Cardiac muscle cell (in vitro differentiated cells and primary cell): ENCODE data around the gene GAL3ST2. TPM values are rescaled to one million over a fixed set of nuclear protein-coding genes. Genes with fewer than 3 reads are reported as not detected.

ENCODE experiments used
- DNase-seq, 2 donors: peaks; one replicate each; pipeline versions ENCODE4 v3.0.0 to v3.0.0-alpha.2; 2010 to 2017; ENCODE audit warnings: low read depth in 1 of 2, low spot score in 1 of 2
- H3K27ac ChIP-seq: fragments of 200-600 bp; sonication (generic); 2 replicates; pipeline ENCODE4 v1.5.1; 2016
- H3K27me3 ChIP-seq: fragments of 200-600 bp; sonication (generic); 2 replicates; pipeline ENCODE4 v1.6.0; 2016; ENCODE audit warnings: control low read depth
- H3K36me3 ChIP-seq: fragments of 200-600 bp; sonication (generic); 2 replicates; pipeline ENCODE4 v1.5.1; 2016; ENCODE audit warnings: control low read depth
- H3K4me1 ChIP-seq: fragments of 200-600 bp; sonication (generic); 2 replicates; pipeline ENCODE4 v1.8.1; 2017; ENCODE audit warnings: low read depth, mild to moderate bottlenecking, mixed run types
- H3K4me3 ChIP-seq: fragments of 200-600 bp; sonication (generic); 2 replicates; pipeline ENCODE4 v1.5.1; 2016; ENCODE audit warnings: mild to moderate bottlenecking
- H3K9me3 ChIP-seq: fragments of 200-600 bp; sonication (generic); 2 replicates; pipeline ENCODE4 v1.5.1; 2017; ENCODE audit warnings: low read depth, mild to moderate bottlenecking, control low read depth
- CTCF ChIP-seq: IDR thresholded peaks from 2 replicates; pipeline ENCODE4 v1.5.1; 2012; ENCODE audit warnings: low read depth, mild to moderate bottlenecking, low read length
- polyA plus RNA-seq: library from polyadenylated mRNA; unstranded; fragments of >200 nt; fragmentation: Nextera tagmentation; extraction: Ambion mirVana; gene quantifications from 2 replicates; pipeline ENCODE4 v1.2.1, GENCODE V29; 2016
- total RNA-seq: library from RNA; depleted of rRNA; stranded (reverse); fragments of >200 nt; gene quantifications from 2 replicates; pipeline ENCODE4 v1.2.3, GENCODE V29; 2016

GAL3ST2 gene
- total and polyA plus RNA-seq, 2 experiments from 2014 or later: 1.2 TPM; not detected in 1

GRCh38 chr2:241846406-241846805, 69.8 kb downstream of the GAL3ST2 start:
- no peak overlapping the region for H3K4me3 ChIP-seq
- H3K9me3 ChIP-seq: no peaks in the 10 kb centered on the region
- no peaks in the 10 kb centered on the region for H3K4me1 ChIP-seq
- H3K36me3 ChIP-seq: no peaks in the 10 kb centered on the region
- no peak for DNase-seq
- H3K27me3 ChIP-seq: peaks cover 28% of the 10 kb centered on the region
- H3K27ac ChIP-seq: no peak overlapping the region
- no peak for TF ChIP-seq CTCF

DNA sequence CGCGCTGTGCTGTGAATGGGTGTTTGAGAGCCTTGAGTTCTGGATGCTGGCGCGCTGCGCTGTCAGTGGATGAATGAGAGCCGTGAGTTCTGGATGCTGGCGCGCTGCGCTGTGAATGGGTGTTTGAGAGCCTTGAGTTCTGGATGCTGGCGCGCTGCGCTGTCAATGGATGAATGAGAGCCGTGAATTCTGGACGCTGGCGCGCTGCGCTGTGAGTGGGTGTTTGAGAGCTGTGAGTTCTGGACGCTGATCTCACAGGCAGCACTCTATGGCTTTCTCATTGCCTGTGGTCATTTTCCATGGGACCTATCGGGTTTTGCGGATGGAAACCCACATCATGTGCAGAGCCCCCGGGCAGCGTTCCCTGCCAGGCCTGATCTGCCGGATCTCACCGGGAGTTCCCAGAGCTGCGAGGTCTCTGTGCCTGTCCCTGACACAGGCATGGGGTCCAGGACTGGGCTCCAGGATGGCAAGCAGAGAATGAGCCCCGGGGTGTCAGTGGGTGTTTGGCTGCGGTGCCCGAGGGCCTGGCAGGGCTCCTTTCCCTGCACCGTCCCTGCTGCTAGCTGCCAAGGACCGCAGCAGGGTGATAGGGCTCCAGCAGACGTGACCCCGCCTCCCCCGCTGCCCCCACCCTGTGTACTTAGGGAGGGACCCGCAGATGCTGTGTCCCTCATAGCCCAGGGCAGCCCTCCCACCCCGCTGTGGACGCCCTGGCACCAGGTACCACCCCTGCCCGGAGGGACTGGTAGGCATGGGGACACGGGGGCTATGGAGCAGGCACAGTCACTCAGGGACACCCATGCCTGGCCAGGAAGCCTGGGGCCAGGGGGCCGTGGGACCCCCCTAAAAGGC, 72.4 kb downstream of the GAL3ST2 start:
- no peak for DNase-seq
- TF ChIP-seq CTCF: no peak
- Histone ChIP-seq H3K4me1 (no peaks in the 10 kb centered on the region), H3K36me3 (no peaks in the 10 kb centered on the region), H3K4me3 (no peak overlapping the region), H3K27ac (no peak overlapping the region), H3K27me3 (peaks cover 19% of the 10 kb centered on the region), H3K9me3 (no peaks in the 10 kb centered on the region)

DNA sequence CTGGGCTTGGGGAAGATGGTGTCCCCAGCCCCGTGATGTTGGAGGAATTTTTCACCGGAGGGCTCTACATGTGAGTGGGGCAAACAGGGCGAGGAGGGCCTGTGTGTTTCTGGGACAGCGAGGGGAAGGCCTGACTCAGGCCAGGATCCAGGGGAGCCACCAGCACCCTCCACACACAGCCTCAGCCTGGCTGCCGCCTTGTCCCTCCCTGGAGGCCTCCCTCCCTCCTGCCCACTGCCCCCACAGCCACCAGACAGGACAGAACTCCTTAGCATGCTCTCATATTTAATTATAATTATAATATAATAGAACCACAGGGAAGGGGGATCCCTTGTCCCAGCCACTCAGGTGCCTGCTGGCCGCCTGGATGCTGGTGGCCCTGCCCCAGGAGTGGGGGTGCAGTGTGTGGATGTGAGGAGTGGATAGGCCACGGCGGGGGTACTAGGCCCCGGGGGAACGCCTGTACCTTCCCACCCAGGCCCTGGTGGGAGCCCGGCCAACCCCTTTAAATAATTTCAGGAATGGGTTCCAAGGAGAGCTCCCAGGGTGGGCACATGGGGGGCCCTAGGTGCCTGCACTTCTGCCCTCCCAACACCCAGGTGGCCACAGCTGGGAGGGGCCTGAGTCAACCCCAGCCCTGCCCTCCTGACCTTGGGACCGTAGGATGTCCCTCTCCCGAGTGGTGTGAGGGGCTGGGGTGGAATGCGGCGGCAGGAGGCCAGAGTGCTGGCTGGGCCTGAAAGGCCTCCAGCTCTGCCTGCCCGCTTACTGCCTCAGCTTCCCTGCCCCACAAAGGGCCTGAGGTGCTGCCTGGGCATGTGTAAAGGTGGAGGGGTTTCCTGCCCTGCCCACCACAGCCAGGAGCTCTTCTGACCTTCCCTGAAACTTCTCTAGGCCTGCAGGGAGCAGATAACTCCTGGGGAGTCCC, 73.3 kb downstream of the GAL3ST2 start:
- no peaks in the 10 kb centered on the region for H3K36me3 ChIP-seq
- TF ChIP-seq CTCF: no peak
- H3K27me3 ChIP-seq: peaks cover 10% of the 10 kb centered on the region
- H3K27ac ChIP-seq: no peak overlapping the region
- H3K4me3 ChIP-seq: no peak overlapping the region
- no peaks in the 10 kb centered on the region for H3K9me3 ChIP-seq
- no peaks in the 10 kb centered on the region for H3K4me1 ChIP-seq
- DNase-seq: no peak

GRCh38 chr2:241850544-241851324, 74.1 kb downstream of the GAL3ST2 start:
- Histone ChIP-seq H3K4me1 (no peaks in the 10 kb centered on the region), H3K27ac (no peak overlapping the region), H3K4me3 (no peak overlapping the region), H3K9me3 (no peaks in the 10 kb centered on the region), H3K27me3 (peaks cover 3% of the 10 kb centered on the region), H3K36me3 (no peaks in the 10 kb centered on the region)
- TF ChIP-seq CTCF: no peak
- no peak for DNase-seq
